H9 (cell line): Measurements from ENCODE around the gene ZNF655. TPM values are rescaled to one million over a fixed set of nuclear protein-coding genes. Genes with fewer than 3 reads are reported as not detected.
A peak's percentile ranks its signal among the peaks of the same experiment; 100 is the strongest.

Experiments
- DNase-seq: peaks from one replicate; pipeline ENCODE4 v3.0.0-alpha.2; 2017
- H2AFZ ChIP-seq: one replicate; pipeline ENCODE4 v1.6.1; 2013; ENCODE audit warnings: mild to moderate bottlenecking, low read length, control low read depth, moderate library complexity
- H2AK5ac ChIP-seq: 2 replicates; pipeline ENCODE4 v1.6.1; 2013; ENCODE audit warnings: low read length, control low read depth, mixed read lengths; ENCODE audit not compliant: insufficient read length
- H2BK120ac ChIP-seq: one replicate; pipeline ENCODE4 v1.6.1; 2013; ENCODE audit warnings: low read depth, mild to moderate bottlenecking, low read length, control low read depth, inconsistent platforms; ENCODE audit not compliant: poor library complexity, severe bottlenecking
- H2BK12ac ChIP-seq: 2 replicates; pipeline ENCODE4 v1.6.1; 2013; ENCODE audit warnings: low read length, control low read depth, mixed read lengths, low read depth; ENCODE audit not compliant: insufficient read length
- H2BK15ac ChIP-seq: 2 replicates; pipeline ENCODE4 v1.6.1; 2013; ENCODE audit warnings: low read depth, low read length, control low read depth
- H2BK20ac ChIP-seq: one replicate; pipeline ENCODE4 v1.6.1; 2013; ENCODE audit warnings: low read depth, mild to moderate bottlenecking, low read length, control low read depth, inconsistent platforms; ENCODE audit not compliant: poor library complexity, severe bottlenecking
- H2BK5ac ChIP-seq: 2 replicates; pipeline ENCODE4 v1.6.1; 2013; ENCODE audit warnings: low read length, control low read depth, mixed read lengths; ENCODE audit not compliant: insufficient read length
- H3K14ac ChIP-seq: 2 replicates; pipeline ENCODE4 v1.6.1; 2013; ENCODE audit warnings: low read length, control low read depth; ENCODE audit not compliant: insufficient read depth
- H3K18ac ChIP-seq: 2 replicates; pipeline ENCODE4 v1.6.1; 2013; ENCODE audit warnings: low read depth, mild to moderate bottlenecking, mixed read lengths, low read length, control low read depth; ENCODE audit not compliant: insufficient read length
- H3K23ac ChIP-seq: 2 replicates; pipeline ENCODE4 v1.6.1; 2013; ENCODE audit warnings: low read length, control low read depth, mixed read lengths, low read depth; ENCODE audit not compliant: insufficient read length
- H3K23me2 ChIP-seq: 2 replicates; pipeline ENCODE4 v1.6.1; 2013; ENCODE audit warnings: low read depth, mild to moderate bottlenecking, mixed read lengths, low read length, control low read depth; ENCODE audit not compliant: insufficient read length, poor library complexity, severe bottlenecking
- H3K27ac ChIP-seq: 2 replicates; pipeline ENCODE4 v1.5.1; 2013; ENCODE audit warnings: low read length, control low read depth, mixed read lengths, low read depth; ENCODE audit not compliant: insufficient read length
- H3K27me3 ChIP-seq: 2 replicates; pipeline ENCODE4 v1.6.1; 2013; ENCODE audit warnings: low read length, control low read depth, inconsistent platforms; ENCODE audit not compliant: insufficient read depth
- H3K4ac ChIP-seq: 2 replicates; pipeline ENCODE4 v1.6.1; 2013; ENCODE audit warnings: low read depth, mild to moderate bottlenecking, control low read depth, inconsistent platforms, low read length, moderate library complexity
- H3K4me1 ChIP-seq: 2 replicates; pipeline ENCODE4 v1.6.1; 2013; ENCODE audit warnings: low read length, control low read depth, inconsistent platforms; ENCODE audit not compliant: insufficient read depth
- H3K4me2 ChIP-seq: 2 replicates; pipeline ENCODE4 v1.6.1; 2013; ENCODE audit warnings: low read length, control low read depth, mixed read lengths; ENCODE audit not compliant: insufficient read length, insufficient read depth
- H3K56ac ChIP-seq: 2 replicates; pipeline ENCODE4 v1.6.1; 2013; ENCODE audit warnings: low read depth, mild to moderate bottlenecking, mixed read lengths, low read length, control low read depth; ENCODE audit not compliant: insufficient read length
- H3K79me1 ChIP-seq: 2 replicates; pipeline ENCODE4 v1.6.1; 2013; ENCODE audit warnings: low read depth, mild to moderate bottlenecking, moderate library complexity, low read length, control low read depth, inconsistent platforms; ENCODE audit not compliant: insufficient read depth, poor library complexity, severe bottlenecking
- H3K79me2 ChIP-seq: 2 replicates; pipeline ENCODE4 v1.6.1; 2013; ENCODE audit warnings: low read length, control low read depth, inconsistent platforms; ENCODE audit not compliant: insufficient read depth
- H3K9ac ChIP-seq: 2 replicates; pipeline ENCODE4 v1.6.1; 2013; ENCODE audit warnings: low read length, control low read depth, mixed read lengths; ENCODE audit not compliant: insufficient read length; ENCODE audit errors: extremely low read depth
- H3K9me3 ChIP-seq: one replicate; pipeline ENCODE4 v1.6.1; 2013; ENCODE audit warnings: low read depth, low read length, inconsistent platforms; ENCODE audit not compliant: control insufficient read depth
- H3T11ph ChIP-seq: one replicate; pipeline ENCODE4 v1.6.1; 2013; ENCODE audit warnings: mild to moderate bottlenecking, low read length, control low read depth, inconsistent platforms
- H4K20me1 ChIP-seq: one replicate; pipeline ENCODE4 v1.6.1; 2013; ENCODE audit not compliant: control insufficient read depth, insufficient read length, insufficient read depth
- H4K5ac ChIP-seq: 2 replicates; pipeline ENCODE4 v1.6.1; 2013; ENCODE audit warnings: low read depth, mild to moderate bottlenecking, mixed read lengths, low read length, control low read depth; ENCODE audit not compliant: insufficient read length
- H4K8ac ChIP-seq: replicated peaks from 2 replicates; pipeline ENCODE4 v1.6.1; 2013; ENCODE audit warnings: low read length, control low read depth, mixed read lengths, low read depth; ENCODE audit not compliant: insufficient read length
- H4K91ac ChIP-seq: 2 replicates; pipeline ENCODE4 v1.6.1; 2013; ENCODE audit warnings: low read depth, mild to moderate bottlenecking, moderate library complexity, mixed read lengths, low read length, control low read depth; ENCODE audit not compliant: insufficient read length
- H3K27ac Mint-ChIP-seq, 3 experiments: 2 replicates in 2 of 3; 3 replicates in 1 of 3; pipeline ENCODE4 v1.8.0; 2020 to 2021; ENCODE audit warnings: mixed read lengths in 3 of 3, mild to moderate bottlenecking in 1 of 3, moderate library complexity in 1 of 3
- H3K27me3 Mint-ChIP-seq: 2 replicates; pipeline ENCODE4 v1.8.0; 2021; ENCODE audit warnings: low read depth, mild to moderate bottlenecking, moderate library complexity, mixed read lengths
- H3K36me3 Mint-ChIP-seq, 3 experiments: 2 replicates in 2 of 3; 3 replicates in 1 of 3; pipeline ENCODE4 v1.8.0; 2020 to 2021; ENCODE audit warnings: low read depth in 3 of 3, mixed read lengths in 3 of 3; ENCODE audit not compliant: insufficient read depth in 1 of 3
- H3K4me1 Mint-ChIP-seq, 2 experiments: 2 replicates each; pipeline ENCODE4 v1.8.0; 2020; ENCODE audit warnings: mixed read lengths in 2 of 2
- H3K4me3 Mint-ChIP-seq, 2 experiments: 2 replicates in 1 of 2; 3 replicates in 1 of 2; pipeline ENCODE4 v1.8.0; 2020 to 2021; ENCODE audit warnings: mild to moderate bottlenecking in 2 of 2, mixed read lengths in 2 of 2, moderate library complexity in 1 of 2
- H3K9me3 Mint-ChIP-seq, 2 experiments: 2 replicates in 1 of 2; 3 replicates in 1 of 2; pipeline ENCODE4 v1.8.0; 2020; ENCODE audit warnings: mild to moderate bottlenecking in 2 of 2, mixed read lengths in 2 of 2, moderate library complexity in 1 of 2
- WGBS: extraction: QIAGEN DNeasy Blood & Tissue Kit; methylation state at CpG from one replicate; pipeline ENCODE4 v1.1.7; 2013; ENCODE audit warnings: missing lambda C conversion rate, low lambda C conversion rate, mixed read lengths; ENCODE audit not compliant: insufficient read length; ENCODE audit errors: extremely low coverage; 5-methylcytosine and 5-hydroxymethylcytosine counted together
- total RNA-seq: library from RNA; stranded (reverse); gene quantifications from 2 replicates; pipeline ENCODE4 v1.2.1, GENCODE V29; 2021
- TF ChIP-seq, protein P1 (sequence below): fragments of 200-600 bp; sonication (generic); conservative IDR thresholded peaks from 3 replicates; pipeline ENCODE4 v1.8.0; 2021; ENCODE audit warnings: antibody characterized with exemption, mild to moderate bottlenecking

The ZNF655 gene
- total RNA-seq, 1 experiment from 2014 or later = 49.2 TPM

DNA sequence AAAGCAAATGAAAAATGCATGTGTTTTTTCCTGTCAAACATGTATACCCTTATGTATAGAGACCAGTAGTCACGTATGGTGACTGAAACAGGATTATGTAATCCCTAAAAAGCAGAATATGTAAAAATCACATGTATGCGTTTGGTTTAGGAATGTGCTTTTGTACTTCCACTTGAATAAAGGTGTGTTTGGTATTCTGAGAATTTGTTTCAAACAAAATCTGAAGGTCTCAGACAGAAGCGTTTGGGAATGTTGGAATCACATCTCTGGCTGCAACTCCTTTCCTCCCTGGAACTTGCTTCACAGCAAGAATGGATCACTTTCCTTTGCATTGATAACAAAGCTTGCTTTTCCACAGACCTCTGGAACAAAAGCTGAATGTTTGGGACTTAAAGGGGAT lies 17.8 kb downstream of the ZNF655 start:
- Histone ChIP-seq H2BK20ac (no peak overlapping the region), H4K8ac (no peak overlapping the region), H2AK5ac (no peak overlapping the region), H3K79me2 (peaks cover 1% of the 10 kb centered on the region; the same call in 1 of the 2 replicates), H3K4ac (no peak overlapping the region), H3K27ac (no peak overlapping the region), H2BK5ac (no peak overlapping the region), H3K14ac (no peak overlapping the region), H3K18ac (no peak overlapping the region), H3K23ac (no peak overlapping the region), H2BK12ac (no peak overlapping the region), H4K20me1 (no peaks in the 10 kb centered on the region), H4K5ac (no peak overlapping the region), H3K4me1 (peaks cover 2% of the 10 kb centered on the region; the same call in 1 of the 2 replicates), H3K9ac (no peak overlapping the region), H2BK15ac (no peak overlapping the region), H2AFZ (no peak overlapping the region), H3K9me3 (no peaks in the 10 kb centered on the region), H3K79me1 (no peaks in the 10 kb centered on the region), H4K91ac (no peak overlapping the region), H3K27me3 (no peaks in the 10 kb centered on the region), H3T11ph (no peak overlapping the region), H3K4me2 (no peak overlapping the region), H3K56ac (no peak overlapping the region), H3K23me2 (peaks cover 10% of the 10 kb centered on the region), H2BK120ac (no peak overlapping the region)
- Mint-ChIP-seq H3K27ac (peak overlapping the region in 2 of 3 experiments; percentile 28 to 85; a peak in 4 of 7 replicates), H3K36me3 (peaks cover 22 to 28% (median 27%) of the 10 kb centered on the region in 3 experiments; a peak in 6 of 7 replicates), H3K9me3 (no peaks in the 10 kb centered on the region), H3K4me3 (no peak overlapping the region), H3K27me3 (no peaks in the 10 kb centered on the region), H3K4me1 (peaks cover 33 to 40% of the 10 kb centered on the region in 2 experiments)
- TF ChIP-seq, protein P1, sequence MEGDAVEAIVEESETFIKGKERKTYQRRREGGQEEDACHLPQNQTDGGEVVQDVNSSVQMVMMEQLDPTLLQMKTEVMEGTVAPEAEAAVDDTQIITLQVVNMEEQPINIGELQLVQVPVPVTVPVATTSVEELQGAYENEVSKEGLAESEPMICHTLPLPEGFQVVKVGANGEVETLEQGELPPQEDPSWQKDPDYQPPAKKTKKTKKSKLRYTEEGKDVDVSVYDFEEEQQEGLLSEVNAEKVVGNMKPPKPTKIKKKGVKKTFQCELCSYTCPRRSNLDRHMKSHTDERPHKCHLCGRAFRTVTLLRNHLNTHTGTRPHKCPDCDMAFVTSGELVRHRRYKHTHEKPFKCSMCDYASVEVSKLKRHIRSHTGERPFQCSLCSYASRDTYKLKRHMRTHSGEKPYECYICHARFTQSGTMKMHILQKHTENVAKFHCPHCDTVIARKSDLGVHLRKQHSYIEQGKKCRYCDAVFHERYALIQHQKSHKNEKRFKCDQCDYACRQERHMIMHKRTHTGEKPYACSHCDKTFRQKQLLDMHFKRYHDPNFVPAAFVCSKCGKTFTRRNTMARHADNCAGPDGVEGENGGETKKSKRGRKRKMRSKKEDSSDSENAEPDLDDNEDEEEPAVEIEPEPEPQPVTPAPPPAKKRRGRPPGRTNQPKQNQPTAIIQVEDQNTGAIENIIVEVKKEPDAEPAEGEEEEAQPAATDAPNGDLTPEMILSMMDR = no peak
- WGBS = no CpG with 5 or more reads among the region's 3 CpGs
- no peak for DNase-seq
